Measurements from ENCODE around the gene DDX4.

DDX4 gene

GRCh38 chr5:55702598-55703345 is 35.1 kb upstream of the DDX4 start:
- no peak for TF ChIP-seq SIN3A (IDR thresholded peaks at IDR 0.05; ENCODE audit: borderline replicate concordance, insufficient read depth, low read length)
- TF ChIP-seq POLR2AphosphoS5 (IDR thresholded peaks at IDR 0.05; ENCODE audit: low read depth, low read length), result no peak
- TF ChIP-seq, protein P1, sequence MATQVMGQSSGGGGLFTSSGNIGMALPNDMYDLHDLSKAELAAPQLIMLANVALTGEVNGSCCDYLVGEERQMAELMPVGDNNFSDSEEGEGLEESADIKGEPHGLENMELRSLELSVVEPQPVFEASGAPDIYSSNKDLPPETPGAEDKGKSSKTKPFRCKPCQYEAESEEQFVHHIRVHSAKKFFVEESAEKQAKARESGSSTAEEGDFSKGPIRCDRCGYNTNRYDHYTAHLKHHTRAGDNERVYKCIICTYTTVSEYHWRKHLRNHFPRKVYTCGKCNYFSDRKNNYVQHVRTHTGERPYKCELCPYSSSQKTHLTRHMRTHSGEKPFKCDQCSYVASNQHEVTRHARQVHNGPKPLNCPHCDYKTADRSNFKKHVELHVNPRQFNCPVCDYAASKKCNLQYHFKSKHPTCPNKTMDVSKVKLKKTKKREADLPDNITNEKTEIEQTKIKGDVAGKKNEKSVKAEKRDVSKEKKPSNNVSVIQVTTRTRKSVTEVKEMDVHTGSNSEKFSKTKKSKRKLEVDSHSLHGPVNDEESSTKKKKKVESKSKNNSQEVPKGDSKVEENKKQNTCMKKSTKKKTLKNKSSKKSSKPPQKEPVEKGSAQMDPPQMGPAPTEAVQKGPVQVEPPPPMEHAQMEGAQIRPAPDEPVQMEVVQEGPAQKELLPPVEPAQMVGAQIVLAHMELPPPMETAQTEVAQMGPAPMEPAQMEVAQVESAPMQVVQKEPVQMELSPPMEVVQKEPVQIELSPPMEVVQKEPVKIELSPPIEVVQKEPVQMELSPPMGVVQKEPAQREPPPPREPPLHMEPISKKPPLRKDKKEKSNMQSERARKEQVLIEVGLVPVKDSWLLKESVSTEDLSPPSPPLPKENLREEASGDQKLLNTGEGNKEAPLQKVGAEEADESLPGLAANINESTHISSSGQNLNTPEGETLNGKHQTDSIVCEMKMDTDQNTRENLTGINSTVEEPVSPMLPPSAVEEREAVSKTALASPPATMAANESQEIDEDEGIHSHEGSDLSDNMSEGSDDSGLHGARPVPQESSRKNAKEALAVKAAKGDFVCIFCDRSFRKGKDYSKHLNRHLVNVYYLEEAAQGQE (IDR thresholded peaks at IDR 0.05; ENCODE audit: insufficient read depth in 1 of 2, low read depth in 2 of 2, low read length in 2 of 2), result no peak
- TF ChIP-seq TAF1 (IDR thresholded peaks at IDR 0.05; ENCODE audit: borderline replicate concordance, insufficient read depth, low read length), result no peak
- no peak for TF ChIP-seq FOXP2 (optimal IDR thresholded peaks at IDR 0.05; ENCODE audit: borderline replicate concordance, extremely low read depth, extremely low read length, insufficient read depth)

GRCh38 chr5:55706230-55706629 is 31.6 kb upstream of the DDX4 start:
- no peak for TF ChIP-seq TAF1 (IDR thresholded peaks at IDR 0.05; ENCODE audit: borderline replicate concordance, insufficient read depth, low read length)
- no peak for TF ChIP-seq POLR2AphosphoS5 (IDR thresholded peaks at IDR 0.05; ENCODE audit: low read depth, low read length)
- TF ChIP-seq FOXP2 (optimal IDR thresholded peaks at IDR 0.05; ENCODE audit: borderline replicate concordance, extremely low read depth, extremely low read length, insufficient read depth), result no peak
- TF ChIP-seq SIN3A (IDR thresholded peaks at IDR 0.05; ENCODE audit: borderline replicate concordance, insufficient read depth, low read length), result no peak
- TF ChIP-seq, protein P1 (IDR thresholded peaks at IDR 0.05; ENCODE audit: insufficient read depth in 1 of 2, low read depth in 2 of 2, low read length in 2 of 2), result no peak

GRCh38 chr5:55708732-55709131 is 29.1 kb upstream of the DDX4 start:
- TF ChIP-seq POLR2AphosphoS5 (IDR thresholded peaks at IDR 0.05; ENCODE audit: low read depth, low read length) (no peak), SIN3A (IDR thresholded peaks at IDR 0.05; ENCODE audit: borderline replicate concordance, insufficient read depth, low read length) (no peak), FOXP2 (optimal IDR thresholded peaks at IDR 0.05; ENCODE audit: borderline replicate concordance, extremely low read depth, extremely low read length, insufficient read depth) (no peak), TAF1 (IDR thresholded peaks at IDR 0.05; ENCODE audit: borderline replicate concordance, insufficient read depth, low read length) (no peak)
- TF ChIP-seq, protein P1 (IDR thresholded peaks at IDR 0.05; ENCODE audit: insufficient read depth in 1 of 2, low read depth in 2 of 2, low read length in 2 of 2), result no peak

DNA sequence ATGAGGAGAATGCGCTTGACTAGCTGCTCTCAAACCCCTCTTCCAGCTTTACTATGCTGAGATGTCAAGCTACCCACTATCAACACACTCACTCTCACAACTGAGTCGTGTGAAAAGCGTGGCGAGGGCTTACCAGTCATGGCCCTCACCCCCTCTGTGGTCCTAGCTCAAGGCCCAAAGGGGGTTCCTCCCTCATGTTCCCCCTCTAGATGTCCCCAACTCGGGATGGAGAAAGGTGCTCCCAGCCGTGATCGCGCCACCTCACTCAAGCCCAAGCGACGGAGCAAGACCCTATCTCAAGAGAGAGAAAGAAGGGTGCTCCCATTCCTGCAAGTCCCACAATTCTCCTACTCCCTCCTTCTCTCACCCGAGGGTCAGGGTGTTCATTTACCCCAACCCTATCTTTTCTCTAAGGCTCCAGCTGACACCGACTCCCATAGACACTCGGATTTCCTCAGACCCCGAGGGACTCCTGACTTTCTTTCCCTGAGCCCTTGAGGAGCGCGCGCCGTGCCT is 26.3 kb upstream of the DDX4 start:
- TF ChIP-seq TAF1 (IDR thresholded peaks at IDR 0.05; ENCODE audit: borderline replicate concordance, insufficient read depth, low read length) (no peak), FOXP2 (optimal IDR thresholded peaks at IDR 0.05; ENCODE audit: borderline replicate concordance, extremely low read depth, extremely low read length, insufficient read depth) (no peak), SIN3A (IDR thresholded peaks at IDR 0.05; ENCODE audit: borderline replicate concordance, insufficient read depth, low read length) (no peak), POLR2AphosphoS5 (IDR thresholded peaks at IDR 0.05; ENCODE audit: low read depth, low read length) (no peak)
- TF ChIP-seq, protein P1 (IDR thresholded peaks at IDR 0.05; ENCODE audit: insufficient read depth in 1 of 2, low read depth in 2 of 2, low read length in 2 of 2), result no peak

Measured in PFSK-1 (cell line).